CD4-positive, alpha-beta T cell treated with Interleukin-17A for 4 hours (primary cell): Measurements from ENCODE around the gene UNC5C.
"Not testable (repeated sequence)": the region's sequence is repeated elsewhere in the genome, so short reads cannot be mapped to it uniquely, and the experiment has no call there.

Experiments used
- DNase-seq: peaks from one replicate; pipeline ENCODE4 v3.0.0-alpha.2; 2020; ENCODE audit warnings: mixed read lengths

The UNC5C gene

GRCh38 chr4:95161781-95162469 lies 386.8 kb downstream of the UNC5C start:
- no peak for DNase-seq

GRCh38 chr4:95159384-95159783 lies 389.4 kb downstream of the UNC5C start:
- no peak for DNase-seq

GRCh38 chr4:95158626-95159025 lies 390.1 kb downstream of the UNC5C start:
- no peak for DNase-seq

GRCh38 chr4:95158045-95158444 lies 390.7 kb downstream of the UNC5C start:
- no peak for DNase-seq

- DNase-seq, result no peak
Observed at GRCh38 chr4:95157596-95157995, 391.2 kb downstream of the UNC5C start.

- no peak for DNase-seq
Observed at GRCh38 chr4:95156452-95156765, 392.4 kb downstream of the UNC5C start.

GRCh38 chr4:95155759-95156451 lies 392.9 kb downstream of the UNC5C start:
- DNase-seq, result no peak

GRCh38 chr4:95153182-95153581 lies 395.6 kb downstream of the UNC5C start:
- DNase-seq, result no peak

- no peak for DNase-seq
Observed at GRCh38 chr4:95151255-95151654, 397.5 kb downstream of the UNC5C start.

- no peak for DNase-seq
Observed at GRCh38 chr4:95142932-95143331, 405.8 kb downstream of the UNC5C start.

GRCh38 chr4:95141361-95141760 lies 407.4 kb downstream of the UNC5C start:
- no peak for DNase-seq

GRCh38 chr4:95139424-95139823 lies 409.3 kb downstream of the UNC5C start:
- DNase-seq, result not testable (repeated sequence)

GRCh38 chr4:95134016-95134415 lies 414.8 kb downstream of the UNC5C start:
- DNase-seq, result not testable (repeated sequence)

GRCh38 chr4:95129821-95130311 lies 418.9 kb downstream of the UNC5C start:
- no peak for DNase-seq

- no peak for DNase-seq
Observed at GRCh38 chr4:95129031-95129430, 419.7 kb downstream of the UNC5C start.

GRCh38 chr4:95124906-95125504 lies 423.8 kb downstream of the UNC5C start:
- DNase-seq, result no peak

GRCh38 chr4:95122001-95122400 lies 426.8 kb downstream of the UNC5C start:
- DNase-seq, result no peak

- DNase-seq, result no peak
Observed at GRCh38 chr4:95120456-95120855, 428.3 kb downstream of the UNC5C start.

- no peak for DNase-seq
Observed at GRCh38 chr4:95118497-95118896, 430.3 kb downstream of the UNC5C start.

GRCh38 chr4:95114521-95114920 lies 434.3 kb downstream of the UNC5C start:
- no peak for DNase-seq
